Stimulated activated CD4-positive, alpha-beta T cell treated with anti-CD3 and anti-CD28 coated beads, TNF-alpha, amount 100 ng/mL, for 4 hours (primary cell): ENCODE measurements around the gene PZP.
"Not testable (repeated sequence)": the region's sequence is repeated elsewhere in the genome, so short reads cannot be mapped to it uniquely, and the experiment has no call there.

Experiments
- DNase-seq, 3 experiments: peaks; one replicate each; pipeline ENCODE4 v3.0.0-alpha.2; 2020; ENCODE audit warnings: low read depth in 3 of 3

The PZP gene

DNA sequence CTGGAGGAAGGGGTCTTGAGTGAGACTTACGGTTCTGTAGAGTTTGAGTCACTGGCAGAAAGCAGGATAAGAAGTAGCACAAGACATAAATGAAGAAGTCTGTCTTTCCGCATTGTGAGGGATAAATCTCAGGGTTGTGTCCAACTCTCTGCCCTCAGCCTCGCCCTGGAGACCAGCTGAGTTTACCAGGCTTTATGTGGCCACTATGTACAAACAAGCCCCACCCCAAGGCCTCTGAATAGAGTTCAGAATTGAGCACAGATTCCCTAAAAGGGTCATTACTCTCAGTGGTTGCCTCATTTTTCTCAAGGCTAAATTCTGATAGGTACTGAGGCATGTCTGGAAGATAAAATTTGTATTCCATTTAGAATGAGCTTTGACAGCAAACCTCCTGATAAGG lies at the start of gene PZP:
Gene PZP, minus strand, starts transcription at position 167 of the 400 bp plus-strand sequence. Its CDS starts 54 bp downstream, at position 113.
- DNase-seq, result no peak

DNA sequence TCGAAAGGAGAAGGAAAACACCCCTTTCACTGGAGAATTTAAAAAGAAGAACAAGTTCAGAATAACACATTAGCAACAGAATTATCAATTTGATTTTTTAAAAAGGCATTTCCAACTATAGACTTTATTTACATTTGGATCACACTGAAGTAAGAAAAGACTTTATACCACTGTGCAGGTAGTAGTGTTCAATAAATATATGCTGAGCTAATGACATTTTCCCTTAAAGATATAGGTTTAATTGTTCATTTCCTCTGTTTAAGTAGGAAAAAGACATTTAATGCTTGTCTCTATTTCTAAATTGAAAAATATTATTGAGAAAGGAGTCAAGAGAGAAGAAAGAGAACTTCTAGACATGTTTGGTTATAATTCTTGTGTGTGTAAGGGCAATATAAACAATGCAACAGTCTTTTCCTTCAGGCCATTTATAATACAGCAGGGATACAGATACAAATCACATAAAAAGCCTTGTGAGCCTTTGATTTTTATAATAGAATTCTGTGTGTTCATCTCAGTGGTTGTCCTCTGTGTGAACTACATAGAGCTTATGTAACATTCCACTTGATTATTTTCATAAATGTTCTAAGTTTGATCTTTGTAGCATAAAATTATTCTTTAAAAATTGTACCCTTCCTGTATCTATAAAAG lies 48.7 kb upstream of the PZP start:
- DNase-seq, result no peak

DNA sequence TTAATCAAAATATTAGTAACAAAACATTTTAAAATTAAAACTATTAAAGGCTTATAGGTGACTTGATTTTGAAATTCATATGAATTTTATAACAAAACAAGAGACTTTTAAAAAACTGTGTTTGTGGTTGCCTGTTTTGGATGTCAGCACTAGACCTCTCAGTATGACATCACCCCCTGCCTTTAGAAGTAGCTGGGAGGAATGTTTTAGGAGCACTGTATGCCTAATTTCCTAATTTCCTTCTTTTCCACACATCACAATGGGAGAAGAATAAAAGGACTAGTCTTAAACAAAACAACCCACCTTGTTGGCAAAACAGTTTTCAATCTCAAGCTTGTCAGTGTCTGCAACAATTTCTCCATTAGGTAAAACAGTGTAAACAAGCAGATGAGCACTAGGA lies 48.1 kb upstream of the PZP start:
- no peak for DNase-seq

DNA sequence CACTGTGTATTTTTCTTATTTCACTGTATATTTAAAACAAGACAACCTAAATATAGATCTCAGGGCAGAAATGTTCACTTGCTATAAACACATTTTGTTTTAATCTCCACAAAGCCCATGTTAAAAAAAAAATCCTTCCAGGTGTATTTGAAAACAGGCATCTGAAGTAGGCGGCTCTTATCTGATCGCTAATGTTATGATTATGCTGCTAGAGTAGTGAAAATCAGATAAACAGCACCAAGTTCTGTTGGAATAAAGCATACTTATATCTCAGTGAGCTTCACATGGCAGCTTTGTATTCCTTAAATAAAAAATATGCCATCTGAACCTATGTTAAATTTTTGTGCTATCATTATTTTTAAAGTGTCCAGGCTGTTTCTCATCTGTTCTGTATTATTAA lies 47.6 kb upstream of the PZP start:
- no peak for DNase-seq

DNA sequence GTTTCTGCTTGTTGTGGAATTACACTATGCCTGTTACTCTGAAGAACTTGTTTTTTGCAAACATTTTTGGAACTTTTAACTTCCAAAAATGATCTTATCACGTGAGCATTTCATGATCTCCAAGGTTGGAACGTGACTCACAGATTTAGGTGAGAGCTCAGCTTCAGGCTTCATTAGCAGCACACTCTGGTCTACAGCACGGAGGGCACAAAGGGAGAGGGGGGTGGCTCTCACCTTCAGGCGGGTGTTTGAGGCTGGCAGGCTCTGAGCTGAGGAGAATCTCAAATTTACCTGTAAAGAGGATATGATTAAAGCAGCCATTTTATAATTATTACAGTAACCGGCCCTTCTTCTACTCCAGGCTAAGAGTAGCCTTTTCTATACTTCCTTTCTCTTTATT lies 45.3 kb upstream of the PZP start:
- no peak for DNase-seq

DNA sequence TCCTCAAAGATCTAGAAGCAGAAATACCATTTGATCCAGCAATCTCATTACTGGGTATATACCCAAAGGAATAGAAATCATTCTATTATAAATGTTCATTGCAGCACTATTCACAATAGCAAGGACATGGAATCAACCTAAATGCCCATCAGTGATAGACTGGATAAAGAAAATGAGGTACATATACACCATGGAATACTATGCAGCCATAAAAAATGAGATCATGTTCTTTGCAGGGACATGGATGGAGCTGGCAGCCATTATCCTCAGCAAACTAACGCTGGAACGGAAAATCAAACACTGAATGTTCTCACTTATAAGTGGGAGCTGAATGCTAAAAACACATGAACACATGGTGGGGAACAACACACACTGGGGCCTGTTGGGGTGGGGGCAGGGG lies 44.6 kb upstream of the PZP start:
- not testable (repeated sequence) for DNase-seq

DNA sequence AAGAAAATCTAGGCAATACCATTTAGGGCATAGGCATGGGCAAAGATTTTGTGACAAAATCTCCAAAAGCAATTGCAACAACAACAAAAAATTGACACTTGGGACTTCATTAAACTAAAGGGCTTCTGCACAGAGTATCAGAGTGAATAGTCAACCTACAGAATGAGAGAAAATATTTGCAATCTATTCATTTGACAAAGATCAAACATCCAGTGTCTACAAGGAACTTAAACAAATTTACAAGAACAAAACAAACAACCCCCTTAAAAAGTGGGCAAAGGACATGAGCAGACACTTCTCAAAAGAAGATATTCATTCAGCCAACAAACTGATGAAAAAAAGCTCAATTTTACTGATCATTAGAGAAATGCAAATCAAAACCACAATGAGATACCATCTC lies 44.1 kb upstream of the PZP start:
- no peak for DNase-seq

DNA sequence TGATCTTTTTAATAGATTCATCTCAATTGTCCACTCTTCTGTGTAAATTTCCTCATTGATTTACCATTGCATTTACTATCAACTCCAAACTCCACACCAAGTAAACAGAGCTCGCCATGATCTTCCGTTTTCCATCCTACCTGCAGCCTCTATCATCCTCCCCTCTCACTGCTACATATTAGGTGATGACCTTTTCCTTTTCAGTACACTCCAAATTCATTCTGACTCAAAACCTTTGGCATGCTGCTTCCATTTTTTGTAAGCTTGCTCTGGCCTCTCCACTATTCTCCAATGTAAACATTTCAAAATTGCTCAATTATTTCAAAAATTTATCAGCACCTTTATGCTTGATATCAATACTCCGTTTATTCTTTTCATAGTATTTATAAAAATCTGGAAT lies 40.2 kb upstream of the PZP start:
- no peak for DNase-seq

DNA sequence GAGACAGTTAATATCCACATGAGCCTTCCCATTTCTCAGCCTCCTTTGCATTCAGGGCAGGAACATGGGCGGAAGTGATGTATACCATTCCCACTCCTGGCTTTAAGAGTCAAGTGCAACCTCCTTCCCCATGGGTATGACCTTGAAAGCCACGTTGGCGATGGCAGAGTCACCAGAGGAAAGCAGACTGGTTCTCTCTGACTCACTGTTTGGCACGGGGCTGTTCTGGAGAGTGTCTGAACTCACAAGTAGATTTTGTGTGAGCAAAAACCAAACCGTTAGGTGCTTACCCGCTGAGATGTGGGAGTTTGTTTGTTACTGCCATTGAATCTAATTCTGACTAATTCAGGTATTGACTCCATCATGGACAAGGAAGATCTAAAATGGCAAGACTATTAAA lies 36.7 kb upstream of the PZP start:
- peak in 1 of 3 experiments; percentile 7 for DNase-seq

DNA sequence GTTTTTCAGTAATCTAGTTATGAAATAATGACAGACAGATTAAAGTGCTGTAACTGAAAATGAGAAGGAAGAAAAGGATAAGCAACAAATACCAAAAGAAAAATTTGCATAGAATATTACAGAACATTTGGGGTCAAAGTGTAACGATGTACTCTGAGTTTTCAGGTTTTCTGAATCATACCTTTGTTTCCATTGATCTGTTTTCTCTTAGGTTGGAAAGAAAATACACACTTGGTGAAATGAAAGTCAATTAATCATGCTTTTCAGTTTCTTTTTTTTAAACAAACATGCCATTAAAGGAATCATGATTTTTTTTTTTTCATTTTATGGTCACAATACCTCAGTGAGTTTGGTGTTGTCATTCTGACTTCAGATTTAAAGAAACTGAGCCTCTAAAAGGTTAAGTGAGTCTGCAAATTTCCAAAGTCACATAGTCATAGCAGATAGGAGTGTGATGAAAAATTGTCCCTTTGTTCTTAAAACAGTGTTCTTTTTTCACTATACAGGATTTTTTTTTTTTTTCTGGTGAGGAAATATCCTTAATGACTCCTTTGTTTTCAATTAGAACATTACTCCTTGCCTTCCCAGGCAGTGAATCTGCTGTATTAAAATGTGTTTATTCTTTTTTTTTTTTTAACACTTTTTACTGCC lies 35.9 kb upstream of the PZP start:
- no peak for DNase-seq

DNA sequence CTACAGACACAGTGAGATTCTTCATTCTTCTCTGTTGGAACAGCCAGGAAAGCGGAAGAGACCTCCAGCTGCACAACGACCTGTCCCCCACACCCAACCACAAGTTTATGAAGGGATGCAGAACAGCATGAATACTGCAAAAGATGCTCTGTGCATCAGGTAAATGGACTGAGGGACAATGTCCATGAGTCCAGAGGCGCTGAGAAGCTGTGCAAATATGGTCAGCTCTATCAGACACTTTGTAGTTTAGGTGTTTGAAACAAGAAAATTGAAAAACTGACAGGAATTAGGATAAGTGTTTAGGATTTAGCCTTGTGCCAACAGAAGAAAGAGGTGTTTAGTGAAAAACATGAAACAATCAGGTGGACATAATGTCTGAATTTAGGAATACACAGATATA lies 33.1 kb upstream of the PZP start:
- no peak for DNase-seq

DNA sequence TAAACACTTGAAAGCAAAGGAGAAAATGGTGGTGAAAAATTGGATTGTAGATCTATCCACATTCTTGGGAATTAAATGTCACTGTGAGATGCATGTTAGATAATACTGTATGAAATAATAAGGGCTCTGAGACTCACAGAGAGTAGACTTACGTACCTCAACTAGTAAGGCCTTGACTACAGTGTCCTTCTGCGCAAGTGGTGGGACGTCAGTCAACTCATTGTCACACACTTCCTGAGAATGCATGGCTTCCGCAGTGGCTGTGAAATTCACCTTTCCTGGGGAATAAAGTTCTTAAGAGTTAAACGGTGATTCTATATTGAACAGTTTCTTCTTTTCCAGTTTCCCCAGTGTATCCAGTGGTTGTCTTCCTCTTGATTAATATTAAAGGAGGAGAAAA lies 32.6 kb upstream of the PZP start:
- DNase-seq, result no peak

DNA sequence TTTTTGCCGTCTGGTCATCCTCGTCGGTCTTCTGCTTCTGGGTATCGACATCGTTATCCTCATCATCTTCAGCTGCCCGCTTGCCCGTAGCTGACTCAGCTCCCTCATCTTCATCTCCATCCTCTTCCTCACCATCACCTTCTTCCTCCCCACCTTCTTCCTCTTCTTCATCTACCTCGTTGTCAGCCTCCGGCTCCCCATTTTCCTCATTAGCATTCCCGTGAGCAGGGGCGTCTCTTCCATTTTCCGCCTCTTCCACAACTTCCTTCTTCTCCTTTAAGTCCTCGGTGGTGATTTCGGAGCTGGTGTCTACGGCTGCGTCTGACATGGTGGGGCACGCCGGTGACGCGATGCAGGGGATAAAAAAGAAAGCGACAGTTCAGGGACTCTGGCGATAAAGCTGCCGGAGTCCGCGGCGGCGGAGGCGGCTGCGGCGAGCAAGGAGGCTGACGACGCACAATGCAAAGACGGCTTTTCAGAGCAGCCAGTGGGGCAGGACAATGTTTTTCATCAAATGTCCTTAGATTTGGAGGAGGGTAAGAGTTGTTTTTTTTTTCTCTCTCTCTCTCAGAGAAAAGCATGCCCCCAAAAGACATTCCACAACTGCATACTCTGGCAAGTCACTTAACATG lies 31.9 kb upstream of the PZP start:
- DNase-seq, result peak; percentile 7 to 17 (median 13)

DNA sequence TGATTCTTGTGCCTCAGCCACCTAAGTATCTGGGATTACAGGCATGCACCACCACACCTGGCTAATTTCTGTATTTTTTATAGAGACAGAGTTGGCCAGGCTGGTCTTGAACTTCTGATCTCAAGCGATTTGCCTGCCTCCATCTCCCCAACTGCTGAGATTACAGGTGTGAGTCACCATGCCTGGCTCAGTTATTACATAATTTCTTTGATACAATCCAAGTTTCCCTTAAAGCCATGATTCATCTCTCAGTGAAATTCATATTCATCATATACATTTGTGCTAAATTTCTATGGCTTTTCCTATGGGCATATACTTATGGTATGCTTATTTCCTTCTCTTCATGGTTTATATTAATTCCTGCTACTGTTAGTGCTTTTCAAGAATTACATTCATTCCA lies 29.1 kb upstream of the PZP start:
- DNase-seq, result no peak

DNA sequence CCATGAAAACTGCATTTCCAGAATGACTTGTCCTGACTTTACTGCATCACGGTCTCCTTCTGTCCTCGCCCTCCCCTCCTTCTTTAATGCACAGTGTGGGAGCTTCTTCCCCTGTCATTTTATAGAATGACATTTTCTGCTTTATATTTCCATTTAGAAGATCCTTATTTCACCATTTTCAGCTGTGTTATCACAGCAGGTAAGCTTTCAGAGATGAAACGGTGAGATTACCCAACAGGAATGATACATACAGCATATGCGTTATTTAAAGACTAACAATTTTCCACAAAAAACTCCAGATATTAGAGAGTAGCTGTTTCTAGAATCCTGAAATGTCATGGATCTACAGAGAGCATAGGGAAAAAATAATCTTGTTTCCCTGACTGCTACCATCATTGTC lies 27.3 kb upstream of the PZP start:
- DNase-seq, result no peak

DNA sequence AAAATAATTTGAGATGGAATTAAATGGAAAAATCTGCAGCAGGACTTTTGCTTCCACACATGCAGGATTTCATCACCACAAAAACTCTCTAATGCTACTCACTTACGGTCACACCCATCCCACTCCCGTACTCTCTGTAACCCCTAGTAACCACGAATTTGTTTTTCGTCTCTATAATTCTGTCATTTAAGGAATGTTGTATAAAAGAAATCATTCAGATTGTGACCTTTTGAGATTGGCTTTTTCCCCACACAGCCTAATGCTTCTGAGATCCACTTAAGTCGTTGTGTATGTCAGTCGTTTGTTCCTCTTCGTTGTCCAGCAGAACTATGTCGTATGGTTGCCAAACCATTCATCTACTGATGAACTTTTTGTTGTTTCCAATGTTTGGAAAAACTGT lies 19.8 kb upstream of the PZP start:
- no peak for DNase-seq

DNA sequence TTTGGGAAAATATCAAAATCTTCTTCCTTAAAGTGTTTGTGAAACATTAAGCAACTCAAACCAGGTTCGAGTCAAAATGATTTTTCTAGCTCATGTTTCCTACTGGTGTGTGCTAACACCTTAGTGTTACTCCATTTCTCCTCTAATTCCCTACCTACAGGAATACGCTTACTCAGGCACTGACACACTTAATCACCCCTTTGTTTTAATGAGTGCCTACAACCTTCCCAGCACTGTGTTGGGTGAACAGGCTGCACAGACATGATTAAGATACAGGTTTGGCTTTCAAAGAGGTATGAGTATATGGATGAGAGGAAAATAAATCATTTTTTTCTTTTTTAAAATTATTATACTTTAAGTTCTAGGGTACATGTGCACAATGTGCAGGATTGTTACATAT lies 15.6 kb upstream of the PZP start:
- DNase-seq, result no peak

DNA sequence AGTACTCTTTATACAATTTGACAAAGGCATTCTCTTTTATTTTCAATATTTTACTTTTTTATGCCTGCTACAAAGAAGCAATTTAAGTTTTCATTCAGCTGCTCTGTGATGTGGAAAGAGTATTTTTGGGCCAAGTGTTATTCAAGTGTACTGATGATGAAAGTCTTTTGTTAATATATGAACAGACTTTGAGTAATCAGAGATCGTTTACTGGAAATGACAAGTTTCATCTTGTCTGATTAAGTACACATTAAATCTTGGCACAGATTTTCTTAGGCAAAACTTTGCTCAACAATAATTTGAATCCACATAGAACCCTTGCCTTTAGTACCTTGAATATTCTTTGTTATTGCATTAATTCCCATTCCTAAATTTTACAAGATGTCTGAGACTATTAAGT lies 13.3 kb upstream of the PZP start:
- DNase-seq, result no peak

DNA sequence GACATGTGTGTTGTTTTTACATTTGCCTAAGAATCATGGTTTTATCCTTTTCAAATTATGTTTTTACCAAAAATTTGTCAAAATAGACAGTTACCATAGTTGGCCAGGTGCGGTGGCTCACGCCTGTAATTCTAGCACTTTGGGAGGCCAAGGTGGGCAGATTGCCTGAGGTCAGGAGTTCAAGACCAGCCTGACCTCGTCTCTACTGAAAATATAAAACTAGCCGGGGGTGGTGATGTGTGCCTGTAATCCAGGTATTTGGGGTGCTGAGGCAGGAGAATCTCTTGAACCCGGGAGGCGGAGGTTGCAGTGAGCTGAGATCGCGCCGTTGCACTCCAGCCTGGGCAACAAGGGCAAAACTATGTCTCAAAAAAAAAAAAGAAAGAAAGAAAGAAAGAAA lies 12.8 kb upstream of the PZP start:
- DNase-seq, result not testable (repeated sequence)

DNA sequence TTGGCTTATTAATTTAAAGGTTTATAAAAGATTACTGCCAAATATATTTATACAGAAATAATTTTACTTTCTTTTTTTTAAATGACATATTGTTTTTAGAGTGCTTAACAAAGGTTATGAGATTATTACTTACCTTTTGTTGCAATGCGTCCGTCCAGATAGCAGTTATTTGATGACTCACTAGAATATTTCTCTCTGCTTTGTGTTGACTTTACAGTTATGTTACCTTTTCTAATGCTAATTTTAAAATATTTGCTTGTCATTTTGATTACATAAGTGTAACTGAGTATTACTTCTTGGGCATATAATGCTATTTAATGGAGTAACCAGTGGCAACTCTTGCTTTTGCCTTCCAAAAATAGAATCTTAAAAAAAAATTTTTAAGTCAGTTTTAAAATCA lies 6.3 kb upstream of the PZP start:
- DNase-seq, result no peak

DNA sequence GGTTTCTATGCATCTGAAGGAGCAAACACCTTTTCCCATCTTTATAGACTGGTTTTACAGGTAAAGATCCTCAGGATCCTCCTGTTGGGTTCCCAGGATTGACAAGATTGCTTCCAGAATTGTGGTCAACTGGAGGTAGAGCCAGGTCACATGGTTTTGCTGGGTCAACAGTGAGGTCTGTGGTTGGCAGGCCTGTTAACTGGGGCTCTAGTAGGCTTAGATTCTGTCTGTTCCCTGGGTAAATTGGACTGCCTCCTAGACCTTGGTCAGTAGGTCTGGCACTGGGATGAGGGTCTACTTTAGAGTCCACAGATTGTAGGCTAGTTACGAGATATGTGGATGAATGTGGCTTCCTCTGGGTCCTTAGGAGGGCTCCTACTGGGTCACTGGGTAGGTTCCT lies 3.5 kb upstream of the PZP start:
- no peak for DNase-seq

DNA sequence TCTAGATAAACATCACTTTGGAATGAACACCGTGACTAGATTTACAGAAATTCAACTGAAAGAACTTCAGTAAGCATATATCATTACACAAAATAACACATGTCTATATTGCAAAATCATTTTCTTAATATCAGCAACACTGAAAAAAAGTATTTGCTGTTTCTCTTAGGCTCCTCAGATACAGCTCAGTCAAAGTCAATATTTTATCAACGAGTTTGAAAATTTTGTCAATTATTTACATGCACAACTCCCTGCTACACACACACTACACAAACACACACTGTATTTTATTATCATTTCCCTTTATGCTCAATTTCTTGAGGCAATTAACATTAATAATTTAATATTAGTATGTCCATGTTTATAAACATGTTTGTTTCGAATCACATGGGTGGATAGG lies 3.8 kb downstream of the PZP start:
- DNase-seq, result no peak

DNA sequence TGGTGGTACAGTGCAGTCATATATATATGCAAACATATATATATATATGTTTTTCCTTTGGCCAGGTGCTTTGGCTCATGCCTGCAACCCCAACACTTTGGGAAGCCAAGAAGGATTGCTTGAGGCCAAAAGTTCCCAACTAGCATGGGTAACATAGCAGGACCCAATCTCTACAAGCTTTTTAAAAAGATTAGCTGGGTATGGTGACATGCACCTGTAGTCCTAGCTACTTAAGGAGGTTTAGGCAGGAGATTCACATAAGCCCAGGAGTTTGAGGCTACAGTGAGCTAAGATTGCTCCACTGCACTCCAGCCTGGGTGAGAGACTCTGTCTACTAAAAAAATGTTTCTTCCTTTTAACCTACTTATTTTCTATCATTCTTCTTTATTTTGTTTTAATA lies 10.2 kb downstream of the PZP start:
- no peak for DNase-seq

DNA sequence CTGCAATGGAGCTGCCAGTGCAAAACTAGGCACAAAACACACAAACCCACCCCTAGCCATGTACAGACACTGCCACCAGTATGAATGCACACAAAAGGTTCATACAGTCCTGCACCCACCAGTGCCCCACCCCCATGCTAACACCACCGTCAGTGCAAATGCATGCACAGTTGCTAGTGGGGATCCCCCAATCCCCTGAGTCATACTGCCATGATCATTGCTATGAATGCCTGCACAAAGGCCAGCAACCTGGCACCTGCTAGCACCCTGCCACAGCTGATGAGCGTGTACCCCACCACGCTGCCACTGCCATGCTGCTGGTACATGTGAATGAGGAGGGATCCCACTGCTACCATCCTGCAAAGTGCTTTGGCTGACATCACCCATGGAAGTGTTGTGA lies 23.9 kb downstream of the PZP start:
- no peak for DNase-seq
